Choroid plexus epithelial cell (primary cell): ENCODE data around the gene IKZF5.
A peak's percentile ranks its signal among the peaks of the same experiment; 100 is the strongest.

Source experiments
- DNase-seq: peaks from one replicate; pipeline ENCODE4 v3.0.0-alpha.2; 2010; ENCODE audit warnings: low read depth
- H3K4me3 ChIP-seq: 2 replicates; pipeline ENCODE4 v1.5.1; 2011; ENCODE audit warnings: low read depth, mild to moderate bottlenecking, control low read depth, low read length, moderate library complexity
- CTCF ChIP-seq: conservative IDR thresholded peaks from 2 replicates; pipeline ENCODE4 v1.5.1; 2011; ENCODE audit warnings: low read depth, mild to moderate bottlenecking, control low read depth, inconsistent platforms, low read length, moderate library complexity

The IKZF5 gene

GRCh38 chr10:123008355-123009104 lies at the start of gene IKZF5, which contains the start of gene ACADSB:
IKZF5 (minus strand) TSS chr10:123008795; CDS start chr10:122998625, 10,170 bp downstream.
ACADSB (plus strand) TSS chr10:123009006; CDS start chr10:123009030, 24 bp downstream.
- H3K4me3 ChIP-seq, result peak within 1 kb of the TSS; percentile 98
- peak; percentile 99 for DNase-seq
- no peak for TF ChIP-seq CTCF

GRCh38 chr10:123057968-123058367 lies 49.4 kb upstream of the IKZF5 start:
- no peak for TF ChIP-seq CTCF
- H3K4me3 ChIP-seq, result no peak overlapping the region
- no peak for DNase-seq

GRCh38 chr10:123045961-123046731 lies 37.6 kb upstream of the IKZF5 start:
- H3K4me3 ChIP-seq, result no peak overlapping the region
- TF ChIP-seq CTCF, result no peak
- DNase-seq, result no peak

GRCh38 chr10:123044391-123044790 lies 35.8 kb upstream of the IKZF5 start:
- TF ChIP-seq CTCF, result peak; percentile 24
- peak; percentile 31 for DNase-seq
- H3K4me3 ChIP-seq, result no peak overlapping the region

GRCh38 chr10:123043409-123043925 lies 34.9 kb upstream of the IKZF5 start:
- TF ChIP-seq CTCF, result peak; percentile 97
- H3K4me3 ChIP-seq, result no peak overlapping the region
- DNase-seq, result peak; percentile 87

GRCh38 chr10:123042708-123043408 lies 34.3 kb upstream of the IKZF5 start:
- no peak overlapping the region for H3K4me3 ChIP-seq
- TF ChIP-seq CTCF, result no peak
- no peak for DNase-seq
